Right renal pelvis (tissue), 4 donors: Measurements from ENCODE around the gene CA4. TPM values are rescaled to one million over a fixed set of nuclear protein-coding genes. Genes with fewer than 3 reads are reported as not detected.

ENCODE experiments used
- DNase-seq, 4 donors: peaks; one replicate each; pipeline ENCODE4 v3.0.0-alpha.2; 2013; ENCODE audit warnings: low read depth in 4 of 4, low spot score in 3 of 4, missing footprints in 1 of 4
- polyA plus RNA-seq, 4 donors: library from polyadenylated mRNA; unstranded; fragments of 120-200 nt; gene quantifications; one replicate each; pipeline ENCODE4 v1.2.1, GENCODE V29; 2013; ENCODE audit not compliant: insufficient read length in 4 of 4

CA4 gene
- polyA plus RNA-seq, 4 donors = 36.0 to 64.6 (median 45.4) TPM

DNA sequence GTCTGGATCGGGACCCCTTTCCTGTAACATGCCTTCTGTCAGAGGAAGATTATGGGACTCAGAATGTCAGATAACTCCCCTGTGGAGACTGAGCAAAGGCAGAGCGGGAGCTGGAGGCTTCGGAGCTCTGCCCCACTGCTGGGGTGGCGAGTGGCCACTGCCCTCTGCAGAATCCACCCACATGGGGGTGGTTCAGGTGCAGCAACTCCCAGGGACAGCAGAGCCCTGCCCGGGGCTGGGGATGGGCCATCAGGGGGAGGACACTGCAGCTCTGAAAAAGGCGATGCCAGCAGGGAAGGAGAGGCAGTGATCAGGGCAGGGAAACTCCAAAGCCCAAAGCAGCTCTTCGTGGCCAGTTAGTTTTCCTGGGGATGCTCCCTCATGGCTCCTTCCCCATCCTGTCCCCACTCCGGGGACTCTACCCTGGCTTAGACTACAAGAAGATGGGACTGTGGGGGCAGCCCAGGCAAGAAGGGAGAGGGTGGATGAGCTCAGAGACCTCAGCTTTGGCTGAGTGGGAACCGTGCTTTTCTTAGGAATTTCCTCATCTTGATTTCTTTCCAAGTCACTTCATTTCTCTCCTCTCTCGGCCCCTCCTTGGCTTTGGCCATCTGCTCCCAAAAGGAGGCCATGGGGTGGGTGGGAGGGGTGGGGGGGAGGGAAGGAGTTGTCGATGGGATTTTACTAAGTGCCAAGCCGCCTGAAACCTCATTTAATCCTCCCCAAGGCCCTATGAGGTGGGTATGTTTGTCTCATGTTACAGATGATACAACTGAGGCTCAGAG, 4.0 kb downstream of the CA4 start:
- no peak for DNase-seq

DNA sequence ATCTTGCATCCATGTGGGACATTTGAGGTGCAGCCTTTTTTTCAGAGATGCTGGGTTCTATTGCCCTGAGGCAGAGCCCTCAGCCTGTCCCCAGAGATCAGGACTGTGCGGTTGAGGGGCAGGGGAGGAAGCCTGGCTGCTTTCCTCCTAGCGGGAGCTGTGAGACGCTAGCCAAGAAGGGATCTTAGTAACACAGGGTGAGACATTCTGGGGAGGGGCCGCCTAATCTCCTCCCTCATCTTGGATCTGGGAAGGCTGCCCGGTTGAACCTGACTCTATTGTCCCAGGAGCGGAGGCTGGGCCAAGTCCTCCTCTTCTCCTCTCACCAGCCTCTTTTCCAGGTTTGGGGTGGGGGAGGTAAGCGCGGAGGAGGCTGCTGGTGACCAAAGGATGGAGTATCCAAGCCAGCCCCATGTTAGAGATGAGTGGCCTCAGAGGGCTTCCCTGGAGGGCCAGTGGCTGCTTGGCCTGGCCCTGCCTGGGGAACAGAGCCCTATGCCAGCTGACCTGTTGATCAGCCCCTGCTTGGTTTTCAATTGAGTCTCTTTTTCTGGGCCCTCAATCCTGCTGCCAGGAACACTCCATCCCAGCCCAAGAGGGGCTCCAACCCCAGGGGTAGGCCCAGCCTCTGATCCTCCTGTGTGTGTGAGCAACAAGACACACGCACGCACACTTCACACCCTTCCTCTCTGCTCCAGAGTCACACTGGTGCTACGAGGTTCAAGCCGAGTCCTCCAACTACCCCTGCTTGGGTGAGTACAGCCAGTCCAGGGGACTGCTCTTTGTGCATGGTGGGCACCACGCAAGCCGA, 5.0 kb downstream of the CA4 start:
- no peak for DNase-seq

DNA sequence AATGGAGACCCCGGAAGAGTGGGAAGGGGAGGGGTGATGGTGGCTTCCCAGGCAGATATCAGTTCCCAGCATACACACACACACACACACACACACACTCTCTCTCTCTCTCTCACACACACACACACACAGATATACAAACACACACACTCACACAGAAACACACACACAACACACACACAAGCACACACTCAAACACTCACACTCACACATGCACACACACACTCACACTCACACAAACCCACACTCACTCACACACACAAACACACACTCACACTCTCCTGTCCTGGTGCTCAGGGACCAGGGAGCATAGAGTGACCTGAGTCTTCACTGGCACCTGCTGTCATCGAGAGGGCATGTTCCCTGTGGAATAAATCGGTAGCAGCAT, 5.6 kb downstream of the CA4 start:
- no peak for DNase-seq

DNA sequence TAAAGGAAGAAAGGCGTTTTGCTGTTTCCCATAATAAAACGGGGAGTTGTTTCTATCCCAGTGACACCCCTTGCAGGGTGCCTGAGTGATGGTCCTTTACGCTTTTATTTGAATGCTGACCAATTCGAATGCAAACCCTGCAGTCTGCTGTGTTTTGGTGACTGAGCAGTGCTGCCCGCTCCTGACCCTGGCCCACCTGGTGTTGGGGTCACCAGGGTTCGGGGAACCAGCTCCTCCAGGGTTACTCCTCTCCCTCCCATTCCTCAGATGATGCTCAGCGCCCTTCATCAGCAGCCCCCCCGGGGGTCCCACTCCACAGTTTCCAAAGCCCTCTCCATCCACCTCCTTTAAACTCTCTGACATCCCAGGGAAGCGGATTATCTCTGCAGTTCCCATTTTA, 6.0 kb downstream of the CA4 start:
- no peak for DNase-seq

DNA sequence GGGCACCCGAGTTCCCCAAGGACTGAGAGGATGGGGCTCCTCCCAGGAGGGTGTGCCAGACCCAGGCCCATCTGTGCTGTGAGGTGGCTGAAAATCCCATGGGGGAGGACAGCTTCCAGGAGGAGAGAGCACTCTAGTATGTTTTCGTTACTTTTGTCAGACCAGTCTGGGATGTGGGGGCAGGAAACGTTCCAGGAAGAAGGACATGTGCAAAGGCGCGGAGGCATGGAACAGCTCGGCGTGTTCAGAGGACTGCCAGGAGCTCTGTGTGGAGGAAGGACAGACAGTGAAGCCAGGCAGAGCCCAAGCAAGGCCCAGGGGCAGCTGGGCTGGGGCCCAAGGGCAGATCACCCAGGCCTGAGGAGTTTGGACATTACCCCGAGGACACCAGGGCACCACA, 7.0 kb downstream of the CA4 start:
- no peak for DNase-seq

DNA sequence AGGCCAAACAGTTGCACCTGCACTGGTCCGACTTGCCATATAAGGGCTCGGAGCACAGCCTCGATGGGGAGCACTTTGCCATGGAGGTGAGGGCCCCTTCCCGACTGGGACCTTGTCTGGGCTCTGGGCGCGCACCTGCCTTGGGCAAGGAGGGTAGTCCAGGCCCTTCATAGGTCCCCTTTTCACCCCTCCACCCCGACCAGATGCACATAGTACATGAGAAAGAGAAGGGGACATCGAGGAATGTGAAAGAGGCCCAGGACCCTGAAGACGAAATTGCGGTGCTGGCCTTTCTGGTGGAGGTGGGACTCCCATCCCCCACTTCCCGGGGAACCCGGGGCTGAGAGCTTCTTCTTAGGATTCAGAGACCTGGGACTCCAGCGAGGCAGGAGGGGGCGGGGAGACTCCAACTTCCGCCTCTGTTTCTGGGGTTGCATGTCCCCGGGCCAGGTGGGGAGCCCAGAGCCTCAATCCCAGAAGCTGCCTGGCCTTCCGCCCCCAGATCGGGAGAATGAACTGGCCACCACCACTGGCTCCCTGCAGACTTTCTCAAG, 7.8 kb downstream of the CA4 start:
- DNase-seq = no peak

DNA sequence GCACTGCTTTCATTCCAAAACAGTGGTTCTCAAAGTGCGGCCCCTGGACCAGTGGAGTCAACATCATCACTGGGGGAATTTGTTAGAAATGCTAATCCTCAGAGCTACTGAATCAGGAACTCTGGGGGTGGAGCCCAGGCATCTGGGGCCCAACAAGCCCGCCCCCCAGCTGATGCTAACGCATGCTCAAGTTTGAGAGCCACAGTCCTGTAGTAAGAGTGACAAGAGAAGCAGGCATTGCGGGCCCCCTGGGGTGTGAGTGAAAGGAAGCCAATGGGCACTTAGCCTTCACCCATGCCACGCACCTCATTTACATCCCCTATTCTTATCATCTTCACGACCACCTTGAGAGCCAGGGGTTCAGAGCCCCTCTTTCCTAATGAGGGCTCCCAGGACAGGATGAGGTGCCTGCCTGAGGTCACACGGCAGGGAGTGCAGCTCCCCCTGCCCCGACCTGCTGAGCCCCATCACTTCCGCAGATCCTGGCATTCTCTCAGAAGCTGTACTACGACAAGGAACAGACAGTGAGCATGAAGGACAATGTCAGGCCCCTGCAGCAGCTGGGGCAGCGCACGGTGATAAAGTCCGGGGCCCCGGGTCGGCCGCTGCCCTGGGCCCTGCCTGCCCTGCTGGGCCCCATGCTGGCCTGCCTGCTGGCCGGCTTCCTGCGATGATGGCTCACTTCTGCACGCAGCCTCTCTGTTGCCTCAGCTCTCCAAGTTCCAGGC, 9.1 kb downstream of the CA4 start:
- DNase-seq = no peak

DNA sequence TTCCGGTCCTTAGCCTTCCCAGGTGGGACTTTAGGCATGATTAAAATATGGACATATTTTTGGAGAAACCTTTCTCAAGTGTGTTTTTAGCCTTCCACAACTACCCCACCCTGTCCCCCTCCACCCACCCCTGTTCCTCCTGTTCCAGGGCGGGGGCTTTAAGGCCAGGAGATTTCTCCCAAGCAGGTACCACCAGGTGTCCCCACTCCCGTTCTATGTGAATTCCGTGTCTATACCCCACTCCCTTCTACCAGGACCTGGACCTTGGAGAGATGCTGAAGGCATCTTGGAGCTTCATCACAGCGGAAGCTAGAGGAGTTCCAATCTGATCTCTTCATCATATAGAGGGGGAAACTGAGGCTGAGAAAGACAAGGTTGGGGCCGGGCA, 9.7 kb downstream of the CA4 start:
- DNase-seq = no peak

DNA sequence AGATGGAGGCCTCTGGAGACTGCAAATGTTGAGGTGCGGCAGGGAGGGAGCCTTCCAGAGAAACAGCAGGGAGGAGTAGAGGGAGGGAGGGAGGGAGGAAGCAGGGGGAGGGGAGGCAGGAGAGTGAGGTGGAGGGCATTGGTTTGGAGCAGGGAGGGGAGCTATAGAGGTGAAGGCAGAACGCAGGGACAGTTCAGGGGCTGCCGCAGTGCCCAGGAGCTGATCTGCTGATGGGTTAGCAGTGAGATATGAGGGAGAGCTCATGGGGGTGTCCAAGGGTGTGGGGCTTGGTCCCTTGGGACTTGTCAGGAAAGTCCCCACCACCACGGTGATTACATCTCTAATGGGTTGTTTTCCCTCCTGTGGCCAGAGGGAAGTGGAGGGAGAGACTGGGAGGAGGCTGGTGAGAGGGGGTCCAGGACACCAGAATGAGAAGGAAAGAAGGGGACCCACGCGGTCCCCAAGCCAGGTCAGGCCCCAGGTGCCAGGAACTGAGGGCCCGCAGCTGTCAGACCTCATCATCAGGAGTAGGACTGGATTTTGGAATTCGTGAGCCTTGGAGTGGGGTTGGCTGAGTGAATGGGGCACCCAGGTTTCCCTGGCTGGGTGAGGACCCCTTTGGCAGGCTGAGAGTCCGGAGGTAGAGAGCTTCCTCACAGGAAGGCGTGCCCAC, 11.2 kb downstream of the CA4 start:
- no peak for DNase-seq

DNA sequence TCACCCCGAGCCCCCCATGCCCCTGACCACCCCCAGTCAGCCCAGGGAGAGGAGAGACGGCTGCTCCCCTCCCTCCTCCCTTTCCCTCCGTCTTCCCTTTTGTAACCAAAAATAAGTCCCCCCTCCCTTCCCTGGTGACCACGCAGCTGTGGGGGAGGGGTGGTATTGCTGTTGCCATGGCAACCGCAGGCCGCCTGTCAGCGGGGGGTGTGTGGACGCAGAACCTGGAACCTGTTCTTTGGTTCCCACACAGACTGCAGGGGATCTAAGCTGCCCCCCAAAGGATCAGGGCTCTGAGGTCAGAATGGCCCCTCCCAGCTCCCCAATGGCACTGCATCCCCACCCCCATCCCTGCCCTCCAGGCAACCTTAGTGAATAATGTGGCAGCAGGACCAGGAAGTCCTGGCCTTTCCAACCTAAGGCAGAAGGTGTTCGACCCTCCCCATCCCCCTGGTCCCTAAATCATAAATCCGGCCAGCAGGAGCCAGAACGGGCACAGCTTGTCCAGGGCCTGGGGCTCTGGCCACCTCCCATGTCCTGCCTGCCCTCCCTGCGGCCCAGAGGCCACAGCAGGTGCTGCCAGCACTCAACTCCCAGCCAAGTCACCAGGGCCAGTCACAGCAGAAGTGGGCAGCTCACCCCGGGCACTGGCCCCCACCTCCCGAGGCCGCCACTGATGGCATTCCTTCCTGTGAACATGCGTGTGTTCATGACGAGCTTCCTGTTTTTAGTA, 12.0 kb downstream of the CA4 start:
- DNase-seq = no peak

DNA sequence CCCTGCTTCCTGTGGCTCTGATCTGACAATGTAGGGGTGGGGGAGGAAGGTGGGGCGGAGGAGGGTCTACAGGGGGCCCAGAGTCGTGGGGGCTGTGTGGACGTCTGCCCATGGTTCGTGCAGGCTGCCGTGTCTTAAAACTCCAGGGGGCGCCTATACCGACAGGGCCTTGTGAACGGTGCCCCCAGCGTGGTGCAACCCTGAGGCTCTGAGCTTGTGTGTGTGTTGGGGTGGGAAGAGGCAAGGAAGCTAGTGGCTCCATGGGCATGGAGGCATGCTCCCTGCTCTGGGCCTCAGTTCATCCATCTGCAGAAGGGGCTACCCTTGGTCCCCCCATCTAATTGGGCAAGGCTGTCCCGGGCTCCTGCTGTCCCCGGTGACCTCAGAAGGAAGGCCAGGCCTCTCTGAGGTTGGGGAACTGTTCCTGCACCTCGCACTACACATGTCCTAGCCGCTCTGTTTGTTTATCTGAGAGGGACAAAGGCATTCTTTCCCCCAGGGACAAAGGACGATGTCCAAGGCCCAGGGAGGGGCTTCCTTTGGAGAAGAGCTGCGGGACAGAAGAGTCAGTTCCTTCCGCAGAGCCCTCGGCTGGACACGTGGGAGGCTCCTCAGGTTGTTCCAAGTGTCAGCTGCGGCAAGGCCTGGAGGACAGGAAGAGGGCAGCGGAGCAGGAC, 13.5 kb downstream of the CA4 start:
- DNase-seq = no peak

DNA sequence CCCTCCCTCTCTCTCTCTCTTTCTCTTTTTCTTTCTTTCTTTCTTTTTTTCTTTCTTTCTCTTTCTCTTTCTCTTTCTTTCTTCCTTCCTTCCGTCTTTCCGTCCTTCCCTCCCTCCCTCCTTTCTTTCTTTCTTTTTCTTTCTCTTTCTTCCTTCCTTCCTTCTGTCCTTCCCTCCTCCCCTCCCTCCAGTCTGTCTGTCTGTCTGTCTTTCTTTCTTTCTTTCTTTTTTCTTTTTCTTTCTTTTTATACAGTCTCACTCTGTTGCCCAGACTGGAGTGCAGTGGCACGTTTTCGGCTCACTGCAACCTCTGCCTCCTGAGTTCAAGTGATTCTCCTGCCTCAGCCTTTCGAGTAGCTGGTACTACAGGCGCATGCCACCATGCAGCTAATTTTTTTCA, 14.4 kb downstream of the CA4 start:
- DNase-seq = no peak

DNA sequence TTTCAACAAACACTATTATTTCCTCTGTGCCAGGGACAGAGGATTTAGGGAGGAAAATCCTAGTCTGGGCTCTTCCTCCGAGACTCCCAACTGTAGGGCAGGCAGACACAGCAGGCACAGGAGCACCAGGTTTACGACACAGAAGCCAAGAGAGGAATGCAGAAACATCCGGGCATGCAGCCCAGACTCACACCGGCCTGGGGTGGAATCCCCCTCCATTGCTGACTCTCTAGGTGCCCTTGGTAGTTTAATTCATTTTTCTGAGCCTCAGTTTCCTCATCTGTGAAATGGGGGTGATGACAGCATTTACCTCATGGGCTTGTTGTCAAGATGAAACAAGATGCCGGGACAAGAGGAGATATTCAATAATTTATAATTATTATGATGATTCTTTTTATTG, 14.9 kb downstream of the CA4 start:
- DNase-seq = no peak

DNA sequence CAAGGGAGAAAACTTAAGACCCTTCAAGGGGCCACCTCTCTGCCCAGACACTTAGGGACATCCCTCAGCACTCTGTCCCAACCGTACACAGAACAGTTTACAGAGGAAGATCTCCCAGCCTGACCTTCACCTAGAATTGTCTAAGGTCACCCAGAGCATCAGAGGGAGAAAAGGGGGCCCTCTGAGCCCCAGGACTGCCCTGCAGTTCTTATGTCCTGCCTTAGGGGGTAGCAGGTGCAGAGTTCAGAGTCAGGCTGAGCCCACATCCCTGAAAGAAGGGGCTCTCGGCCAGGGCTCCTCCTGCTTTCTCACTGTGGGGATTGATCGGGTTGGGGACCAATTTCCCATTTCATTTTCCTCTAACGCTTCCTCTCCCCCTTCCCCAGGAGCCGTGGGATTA, 15.4 kb downstream of the CA4 start:
- no peak for DNase-seq

DNA sequence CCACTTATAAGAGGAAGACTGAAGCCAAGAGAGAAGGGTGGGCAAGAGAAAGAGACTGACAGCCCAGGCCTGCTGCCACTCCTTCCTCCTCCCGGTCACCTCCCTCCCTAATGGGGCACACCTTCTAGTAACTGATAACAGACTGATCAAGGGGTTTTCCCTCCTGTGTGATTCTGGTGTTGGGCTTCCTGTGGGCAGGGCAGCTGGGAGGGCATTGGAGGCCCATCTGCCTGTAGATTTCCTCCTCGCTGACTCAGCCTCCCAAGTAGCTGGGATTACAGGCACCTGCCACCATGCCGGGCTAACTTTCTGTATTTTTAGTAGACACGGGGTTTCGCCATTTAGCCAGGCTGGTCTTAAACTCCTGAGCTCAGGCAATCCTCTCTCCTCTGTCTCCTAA, 16.2 kb downstream of the CA4 start:
- DNase-seq = no peak

DNA sequence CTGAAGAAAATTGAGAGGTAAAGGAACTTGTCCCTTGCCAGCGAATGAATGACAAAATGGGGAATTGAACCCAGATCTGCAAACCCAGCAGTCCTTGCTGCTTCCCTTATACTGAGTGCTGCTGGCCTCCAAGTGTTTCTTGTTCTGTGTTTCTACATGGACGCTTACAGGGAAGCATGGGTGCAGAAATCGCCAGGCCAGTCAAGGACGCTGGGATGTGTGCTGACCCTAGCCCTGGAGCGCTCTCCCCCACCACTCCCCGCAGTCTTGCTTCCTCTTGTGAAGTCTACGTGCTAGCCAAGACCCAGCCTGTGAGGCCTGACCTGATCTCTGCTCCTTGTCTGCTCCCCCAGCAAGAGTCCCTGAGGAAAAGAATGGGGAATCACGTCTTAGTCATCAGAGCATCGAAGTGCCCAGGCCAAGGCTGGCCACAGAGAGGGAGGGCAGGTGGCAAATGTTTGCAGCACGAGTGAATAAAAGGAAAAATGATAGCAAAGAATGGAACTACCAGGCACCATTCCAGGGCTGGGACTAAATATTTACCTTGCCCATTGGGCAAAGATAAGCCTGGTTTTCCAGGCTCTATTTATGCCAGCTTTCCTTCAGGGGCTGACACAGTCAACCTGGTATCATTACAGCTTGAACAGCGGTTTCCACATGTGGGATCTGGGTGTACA, 17.4 kb downstream of the CA4 start:
- DNase-seq = no peak

DNA sequence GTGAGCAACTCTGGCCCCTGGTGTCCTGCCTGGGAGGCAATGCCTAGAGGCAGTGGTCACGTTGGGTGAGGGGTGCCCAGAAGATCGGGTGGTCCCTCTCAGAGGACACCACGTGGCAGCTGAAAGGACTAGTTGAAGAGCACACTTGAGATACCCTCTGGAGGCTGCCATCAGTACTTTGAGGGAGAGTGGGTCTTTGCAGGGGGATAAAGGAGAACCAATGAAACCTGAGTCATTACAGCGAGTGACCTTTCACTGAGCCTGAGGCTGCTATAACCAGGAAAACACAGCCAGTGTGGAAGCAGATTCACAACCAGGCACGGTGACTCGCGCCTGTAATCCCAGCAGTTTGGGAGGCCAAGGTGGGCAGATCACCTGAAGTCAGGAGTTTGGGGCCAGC, 18.9 kb downstream of the CA4 start:
- no peak for DNase-seq

DNA sequence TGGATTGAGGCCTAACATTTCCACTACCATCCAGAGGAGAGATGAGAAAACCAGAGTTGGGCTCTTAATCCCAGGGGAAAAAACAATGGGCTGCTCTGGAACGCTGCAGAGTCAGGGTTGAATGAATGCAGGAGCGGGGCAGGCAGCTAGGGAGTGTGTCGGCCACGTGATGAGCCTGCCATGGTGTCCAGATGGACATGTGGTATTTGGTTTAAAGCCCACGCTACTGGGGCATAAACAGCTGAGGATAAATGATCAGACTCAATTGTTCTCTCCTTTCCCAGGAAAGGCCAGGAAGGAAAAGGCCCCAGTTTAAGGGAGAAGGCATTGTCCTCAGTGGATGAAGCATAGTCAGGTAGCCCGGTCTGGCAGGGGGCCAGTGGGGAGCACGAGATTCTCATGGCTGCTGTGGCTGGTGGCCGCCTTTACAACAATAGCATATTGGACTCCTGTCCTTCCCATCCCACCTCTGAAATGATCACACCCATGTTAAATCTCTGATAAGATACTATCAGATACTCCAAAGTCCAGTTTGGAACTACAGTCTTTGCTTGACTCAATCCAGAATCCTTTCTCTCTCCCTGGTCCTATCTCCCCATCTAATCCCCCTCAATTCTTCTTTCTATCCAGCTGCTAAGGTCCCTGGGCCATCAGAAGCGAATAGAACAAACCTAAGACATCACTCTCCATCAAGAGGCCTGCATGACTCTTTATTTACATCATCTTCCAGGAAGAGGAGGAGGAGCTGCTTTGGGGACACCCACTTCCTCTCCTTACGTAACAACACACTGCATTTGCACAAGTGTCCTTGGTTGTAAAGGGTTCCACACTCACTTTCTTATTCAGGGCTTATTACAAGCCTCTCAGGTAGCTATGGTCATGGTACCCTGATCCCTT, 20.4 kb downstream of the CA4 start:
- no peak for DNase-seq
